GM06990 (cell line): ENCODE measurements around the gene SLC9A9.
A peak's percentile ranks its signal among the peaks of the same experiment; 100 is the strongest.

ENCODE experiments used
- DNase-seq: peaks from one replicate; pipeline ENCODE4 v3.0.0-alpha.2; 2011; ENCODE audit not compliant: insufficient read length; ENCODE audit errors: extremely low read depth
- H3K27me3 ChIP-seq: replicated peaks from 2 replicates; pipeline ENCODE4 v1.6.0; 2011; ENCODE audit warnings: low read length; ENCODE audit not compliant: control insufficient read depth, insufficient read depth
- H3K36me3 ChIP-seq: 2 replicates; pipeline ENCODE4 v1.5.1; 2011; ENCODE audit warnings: low read length; ENCODE audit not compliant: control insufficient read depth, insufficient read depth
- H3K4me3 ChIP-seq: replicated peaks from 2 replicates; pipeline ENCODE4 v1.5.1; 2011; ENCODE audit warnings: low read depth, mild to moderate bottlenecking, control low read depth, low read length
- CTCF ChIP-seq: IDR thresholded peaks from 2 replicates; pipeline ENCODE4 v1.5.1; 2011; ENCODE audit warnings: low read length, control low read depth, mild to moderate bottlenecking, inconsistent platforms; ENCODE audit not compliant: insufficient read depth, poor library complexity, severe bottlenecking

SLC9A9 gene

GRCh38 chr3:143847787-143848631 lies at the start of gene SLC9A9:
TSS of gene SLC9A9 (minus strand) at chr3:143848468. CDS start at chr3:143848322, 146 bp downstream.
- TF ChIP-seq CTCF, result no peak
- no peaks in the 10 kb centered on the region for H3K36me3 ChIP-seq
- DNase-seq, result peak; percentile 64
- H3K27me3 ChIP-seq, result no peaks in the 10 kb centered on the region
- H3K4me3 ChIP-seq, result peak within 1 kb of the TSS; percentile 66

- TF ChIP-seq CTCF, result no peak
- no peaks in the 10 kb centered on the region for H3K36me3 ChIP-seq
- no peaks in the 10 kb centered on the region for H3K27me3 ChIP-seq
- H3K4me3 ChIP-seq, result no peak overlapping the region
- DNase-seq, result no peak
Measured at GRCh38 chr3:143897576-143898295, 49.5 kb upstream of the SLC9A9 start.

- no peak for TF ChIP-seq CTCF
- no peaks in the 10 kb centered on the region for H3K36me3 ChIP-seq
- no peak for DNase-seq
Measured at GRCh38 chr3:143896486-143896885, 48.2 kb upstream of the SLC9A9 start.

GRCh38 chr3:143895805-143896204 lies 47.5 kb upstream of the SLC9A9 start:
- H3K4me3 ChIP-seq, result no peak overlapping the region
- DNase-seq, result peak; percentile 11
- no peaks in the 10 kb centered on the region for H3K36me3 ChIP-seq
- peak; percentile 25 for TF ChIP-seq CTCF
- no peaks in the 10 kb centered on the region for H3K27me3 ChIP-seq

More at GRCh38 chr3:143896486-143896885, 48.2 kb upstream of the SLC9A9 start:
- Histone ChIP-seq H3K4me3 (no peak overlapping the region), H3K27me3 (no peaks in the 10 kb centered on the region)

GRCh38 chr3:143888846-143889245 lies 40.6 kb upstream of the SLC9A9 start:
- Histone ChIP-seq H3K36me3 (no peaks in the 10 kb centered on the region), H3K27me3 (no peaks in the 10 kb centered on the region), H3K4me3 (no peak overlapping the region)
- DNase-seq, result no peak
- TF ChIP-seq CTCF, result no peak
